NCI-H82 treated with DMSO at 0.1 percent for 48 hours (cell line): ENCODE results near the gene TSSK2.
A peak's percentile ranks its signal among the peaks of the same experiment; 100 is the strongest.
"Not testable (repeated sequence)": the region's sequence is repeated elsewhere in the genome, so short reads cannot be mapped to it uniquely, and the experiment has no call there.

Source experiments
- DNase-seq: peaks from one replicate; lab custom pipeline; 2025; ENCODE audit not compliant: unreplicated experiment; lab: John Stamatoyannopoulos, UW

The TSSK2 gene

DNA sequence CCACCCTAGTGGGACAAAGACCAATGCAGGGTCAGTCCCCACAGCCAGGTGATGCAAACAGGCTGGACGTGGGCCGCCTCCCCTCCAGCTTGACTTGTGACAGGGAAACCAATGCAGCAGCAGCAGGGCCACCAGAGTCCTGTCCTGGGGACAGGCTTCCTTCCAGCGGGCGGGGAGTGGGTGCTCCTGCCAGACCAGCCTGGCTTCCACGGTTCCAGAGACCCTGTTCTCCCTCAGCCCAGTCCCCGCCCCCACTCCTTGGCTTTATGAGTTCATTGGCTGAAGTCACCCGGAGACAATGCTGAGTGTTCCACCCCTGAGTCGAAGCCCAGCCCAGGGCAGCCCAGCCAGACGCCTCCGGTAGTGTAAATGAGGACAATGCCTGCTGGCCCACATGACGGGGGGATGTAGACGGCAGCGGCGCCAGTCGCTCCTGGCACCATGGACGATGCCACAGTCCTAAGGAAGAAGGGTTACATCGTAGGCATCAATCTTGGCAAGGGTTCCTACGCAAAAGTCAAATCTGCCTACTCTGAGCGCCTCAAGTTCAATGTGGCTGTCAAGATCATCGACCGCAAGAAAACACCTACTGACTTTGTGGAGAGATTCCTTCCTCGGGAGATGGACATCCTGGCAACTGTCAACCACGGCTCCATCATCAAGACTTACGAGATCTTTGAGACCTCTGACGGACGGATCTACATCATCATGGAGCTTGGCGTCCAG lies at the start of gene TSSK2:
TSSK2 (plus strand) TSS at position 350 of the 726 bp plus-strand sequence; CDS start at position 442, 92 bp downstream.
- no peak for DNase-seq

DNA sequence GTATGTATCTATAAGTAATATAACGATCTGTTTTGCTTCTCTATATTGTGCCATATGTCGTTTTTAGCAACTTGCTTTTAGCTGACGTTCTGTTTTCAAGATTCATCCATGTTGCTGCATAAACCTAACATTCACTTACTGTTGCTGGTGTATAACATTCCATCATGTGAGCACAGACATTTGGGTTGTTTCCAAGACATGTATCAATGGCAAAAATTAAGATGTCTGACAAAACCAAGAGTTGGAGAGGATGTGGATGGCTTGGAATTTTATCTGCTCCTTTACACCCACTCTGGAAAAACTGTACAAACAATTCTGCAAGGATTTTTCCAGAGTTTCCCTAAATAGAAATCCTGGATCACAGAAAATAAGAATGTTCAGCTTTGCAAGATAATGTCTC lies 49.8 kb upstream of the TSSK2 start:
- DNase-seq, result no peak

DNA sequence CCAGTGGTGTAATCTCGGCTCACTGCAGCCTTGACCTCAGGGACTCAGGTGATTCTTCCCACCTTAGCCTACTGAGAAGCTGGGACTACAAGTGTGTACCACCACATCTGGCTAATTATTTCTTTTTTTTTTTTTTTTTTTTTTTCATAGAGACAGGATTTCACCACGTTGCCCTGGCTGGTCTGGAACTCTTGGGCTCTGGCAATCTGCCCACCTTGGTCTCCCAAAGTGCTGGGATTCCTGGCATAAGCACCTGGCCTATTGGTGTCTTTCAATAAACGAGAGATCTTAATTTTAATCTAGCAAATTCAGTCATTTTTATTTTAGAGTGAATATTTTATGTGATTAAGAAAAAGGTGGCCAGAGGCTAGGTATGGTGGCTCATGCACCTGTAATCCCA lies 49.0 kb upstream of the TSSK2 start:
- no peak for DNase-seq

DNA sequence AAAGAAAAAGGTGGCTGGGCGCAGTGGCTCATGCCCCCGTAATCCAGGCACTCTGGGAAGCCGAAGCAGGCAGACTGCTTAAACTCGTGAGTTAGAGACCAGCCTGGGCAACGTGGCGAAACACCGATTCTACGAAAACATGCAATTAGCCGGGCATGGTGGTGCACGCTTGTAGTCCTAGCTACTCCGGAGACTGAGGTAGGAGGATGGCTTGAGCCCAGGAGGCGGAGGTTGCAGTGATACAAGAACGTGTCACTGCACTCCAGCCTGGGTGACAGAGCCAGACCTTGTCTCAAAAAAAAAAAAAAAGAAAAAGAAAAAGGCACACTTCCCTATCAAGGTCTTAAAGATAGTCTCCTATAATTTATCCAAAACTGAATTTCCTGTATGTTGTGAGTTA lies 48.3 kb upstream of the TSSK2 start:
- DNase-seq, result no peak

DNA sequence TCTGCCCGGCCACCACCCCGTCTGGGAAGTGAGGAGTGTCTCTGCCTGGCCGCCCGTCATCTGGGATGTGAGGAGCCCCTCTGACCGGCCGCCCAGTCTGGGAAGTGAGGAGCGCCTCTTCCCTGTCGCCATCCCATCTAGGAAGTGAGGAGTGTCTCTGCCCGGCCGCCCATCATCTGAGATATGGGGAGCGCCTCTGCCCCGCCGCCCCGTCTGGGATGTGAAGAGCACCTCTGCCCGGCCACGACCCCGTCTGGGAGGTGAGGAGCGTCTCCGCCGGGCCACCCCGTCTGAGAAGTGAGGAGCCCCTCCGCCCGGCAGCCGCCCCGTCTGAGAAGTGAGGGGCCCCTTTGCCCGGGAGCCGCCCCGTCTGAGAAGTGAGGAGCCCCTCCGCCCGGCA lies 47.0 kb upstream of the TSSK2 start:
- DNase-seq, result not testable (repeated sequence)

DNA sequence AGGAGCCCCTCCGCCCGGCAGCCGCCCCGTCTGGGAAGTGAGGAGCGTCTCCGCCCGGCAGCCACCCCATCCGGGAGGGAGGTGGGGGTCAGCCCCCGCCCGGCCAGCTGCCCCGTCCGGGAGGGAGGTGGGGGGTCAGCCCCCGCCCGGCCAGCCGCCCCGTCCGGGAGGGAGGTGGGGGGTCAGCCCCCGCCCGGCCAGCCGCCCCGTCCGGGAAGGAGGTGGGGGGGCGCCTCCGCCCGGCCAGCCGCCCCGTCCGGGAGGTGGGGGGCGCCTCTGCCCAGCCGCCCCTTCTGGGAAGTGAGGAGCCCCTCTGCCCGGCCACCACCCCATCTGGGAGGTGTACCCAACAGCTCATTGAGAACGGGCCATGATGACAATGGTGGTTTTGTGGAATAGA lies 46.5 kb upstream of the TSSK2 start:
- not testable (repeated sequence) for DNase-seq

DNA sequence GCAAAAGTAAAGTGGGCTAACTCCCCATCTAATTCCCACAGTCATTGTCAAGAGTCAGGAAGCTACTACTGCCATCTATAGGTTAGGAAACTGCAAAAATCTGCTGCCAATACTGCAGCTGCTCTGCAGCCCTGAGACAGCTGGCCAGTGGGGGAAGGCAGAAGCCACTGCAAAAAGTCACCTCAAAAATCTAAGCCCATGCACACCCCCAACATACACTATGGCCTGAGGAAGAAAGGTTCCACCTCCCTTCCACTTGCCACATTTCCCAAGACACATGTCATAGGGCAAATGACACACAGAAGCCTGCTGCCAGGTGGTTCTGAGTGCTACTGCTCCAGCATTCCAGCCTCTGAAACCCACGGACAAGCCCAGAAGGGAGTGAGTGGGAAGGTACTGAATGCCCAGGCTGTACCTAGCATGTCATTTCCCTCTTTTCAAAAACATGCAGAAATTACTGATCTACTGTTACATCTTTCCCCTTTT lies 45.8 kb upstream of the TSSK2 start:
- DNase-seq, result peak; percentile 17

DNA sequence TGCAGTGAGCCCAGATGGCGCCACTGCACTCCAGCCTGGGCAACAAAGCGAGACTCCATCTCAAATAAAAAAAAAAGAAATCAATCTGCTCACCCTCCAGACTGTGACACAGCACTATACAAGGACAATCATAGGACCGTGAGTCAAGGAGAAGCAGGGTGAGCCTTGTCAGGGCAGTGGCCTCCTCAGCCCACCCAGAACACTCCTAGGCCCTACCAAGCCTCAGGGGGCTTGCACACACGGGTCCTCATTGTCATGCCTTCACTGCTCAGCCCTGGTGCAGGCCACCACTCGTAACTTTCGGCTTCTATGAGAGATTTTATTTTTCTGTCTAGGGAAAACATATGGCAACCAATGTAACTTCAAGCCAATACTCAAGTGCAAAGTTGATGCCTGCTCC lies 44.7 kb upstream of the TSSK2 start:
- DNase-seq, result no peak

DNA sequence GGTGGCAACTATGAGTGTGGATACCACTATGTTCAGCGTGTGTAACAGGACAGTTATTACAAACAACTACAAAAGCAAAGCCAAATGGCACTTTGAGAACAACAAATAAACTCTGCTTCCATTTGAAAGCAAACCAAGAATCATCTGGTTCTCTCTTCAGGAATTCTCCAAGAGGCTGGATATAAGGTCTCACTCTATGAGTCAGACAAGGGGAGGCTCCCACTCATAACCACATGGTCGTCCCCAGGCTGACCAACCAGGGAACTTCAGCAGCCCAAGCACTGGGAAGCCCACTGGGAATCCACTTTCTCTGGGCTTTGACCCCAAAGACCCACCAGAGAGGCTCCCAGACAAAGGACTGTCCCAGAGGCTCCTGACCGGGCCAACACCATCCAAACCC lies 44.2 kb upstream of the TSSK2 start:
- DNase-seq, result no peak

DNA sequence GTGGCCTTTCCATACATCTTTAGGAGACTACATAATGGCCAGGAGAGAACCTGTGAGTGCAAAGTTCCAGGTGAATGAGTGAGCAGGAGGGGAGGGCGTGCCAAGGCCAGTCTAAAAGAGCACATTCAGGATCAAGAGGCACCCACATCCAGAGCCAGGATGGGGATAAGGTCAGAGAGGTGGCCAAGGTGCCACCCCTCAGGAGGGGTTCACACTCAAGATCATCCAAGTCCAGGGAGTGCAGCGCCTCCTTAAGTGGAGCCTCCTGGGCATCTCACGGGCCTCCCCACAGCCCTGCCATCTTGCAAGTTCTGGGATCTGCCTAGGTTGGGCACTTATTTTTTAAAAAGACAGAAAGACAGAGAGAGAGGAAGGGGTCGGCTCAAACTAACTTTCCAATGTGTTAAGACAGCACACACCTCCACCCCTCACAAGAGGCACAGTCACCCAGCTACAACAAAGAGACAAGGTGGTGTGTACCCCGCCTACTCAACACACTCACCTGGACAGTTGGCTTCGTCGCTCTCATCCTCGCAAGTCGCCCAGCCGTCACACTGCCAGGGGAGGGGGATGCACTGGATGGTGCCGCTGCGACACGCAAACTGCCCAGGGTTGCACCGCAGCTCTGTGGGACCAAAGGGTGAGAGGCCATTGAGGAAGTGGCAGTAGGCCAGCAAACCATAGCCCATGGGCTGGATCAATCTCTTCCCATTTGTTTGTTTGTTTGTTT lies 42.1 kb upstream of the TSSK2 start:
- no peak for DNase-seq

DNA sequence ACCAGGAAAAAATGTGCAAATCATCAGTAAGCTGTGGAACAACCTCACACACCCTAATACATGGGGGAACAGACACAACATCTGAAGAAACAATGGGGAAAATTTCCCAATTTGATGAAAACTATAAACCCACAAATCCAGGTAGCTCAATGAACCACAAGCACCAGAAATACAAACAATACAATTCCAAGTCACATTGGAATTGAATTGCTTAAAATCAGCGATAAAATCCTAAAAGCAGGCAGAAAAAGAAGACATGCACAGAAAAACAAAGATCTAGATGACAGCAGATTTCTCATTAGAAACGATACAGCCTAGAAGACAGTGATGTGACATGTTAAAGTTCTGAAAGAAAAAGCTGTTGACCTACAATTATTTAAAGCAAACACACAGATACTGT lies 40.9 kb upstream of the TSSK2 start:
- DNase-seq, result no peak

DNA sequence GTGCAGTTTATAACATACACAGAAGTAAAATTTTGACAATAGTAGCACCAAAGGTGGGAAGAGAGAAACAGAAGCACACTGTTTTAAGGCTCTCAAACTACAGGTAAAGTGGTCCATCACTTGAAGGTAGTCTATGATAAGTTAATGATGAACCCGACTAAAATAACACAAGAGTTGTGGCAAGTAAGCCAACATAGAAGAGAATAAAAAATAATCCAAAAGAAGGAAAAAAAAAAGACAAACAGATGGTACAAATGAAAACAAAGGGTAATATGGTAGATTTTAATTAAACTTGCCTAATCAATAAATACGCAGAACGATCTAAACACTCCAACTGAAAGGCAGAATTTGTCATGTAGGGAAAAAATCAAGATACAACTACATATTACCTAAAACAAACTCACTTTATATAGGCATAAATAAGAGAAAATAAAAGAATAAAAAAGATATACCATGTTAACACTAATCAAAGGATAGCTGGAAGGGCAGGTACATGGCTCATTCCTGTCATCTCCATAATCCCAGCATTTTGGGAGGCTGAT lies 40.5 kb upstream of the TSSK2 start:
- DNase-seq, result no peak

DNA sequence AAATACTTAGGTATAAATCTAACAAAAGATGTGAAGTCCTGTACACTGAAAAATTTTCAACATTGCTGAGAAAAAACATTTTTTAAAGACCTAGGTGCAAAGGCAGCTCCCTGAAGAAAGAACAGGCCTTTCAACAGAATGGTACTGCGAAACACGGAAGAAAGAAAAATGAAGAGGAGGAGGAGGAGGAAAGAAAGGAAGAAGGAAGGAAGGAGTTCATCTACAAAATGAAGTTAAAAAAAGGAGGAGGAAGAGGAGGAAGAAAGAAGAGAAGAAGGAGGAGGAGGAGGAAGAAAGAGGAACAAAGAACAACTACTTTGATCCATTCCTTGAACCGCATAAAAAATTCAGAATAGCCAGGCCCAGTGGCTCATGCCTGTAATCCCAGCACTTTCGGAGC lies 38.4 kb upstream of the TSSK2 start:
- no peak for DNase-seq

DNA sequence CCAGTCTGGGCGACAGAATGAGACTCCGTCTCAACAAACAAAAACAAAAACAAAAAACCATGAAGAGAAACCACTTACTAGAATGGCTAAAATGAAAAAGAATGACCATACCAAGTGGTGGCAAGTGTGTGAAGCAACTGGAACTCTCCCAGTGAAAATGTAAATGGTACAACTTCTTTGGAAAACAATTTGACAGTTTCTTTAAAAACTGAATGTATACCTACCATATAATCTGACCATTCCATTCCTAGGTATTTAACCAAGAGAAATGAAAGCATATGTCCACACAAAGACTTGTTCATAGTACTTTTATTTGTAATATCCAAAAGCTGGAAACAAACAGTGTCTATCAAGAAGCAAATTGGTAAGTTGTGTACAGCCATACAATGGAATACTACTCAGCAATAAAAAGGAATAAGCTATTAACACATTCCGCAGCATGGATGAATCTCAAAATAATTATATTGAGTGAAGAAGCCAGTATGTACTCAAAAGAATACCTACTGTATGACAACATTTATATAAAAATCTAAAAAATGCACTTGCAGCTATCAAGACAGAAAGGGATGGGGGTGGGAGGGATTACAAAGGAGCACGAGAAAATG lies 36.6 kb upstream of the TSSK2 start:
- no peak for DNase-seq

DNA sequence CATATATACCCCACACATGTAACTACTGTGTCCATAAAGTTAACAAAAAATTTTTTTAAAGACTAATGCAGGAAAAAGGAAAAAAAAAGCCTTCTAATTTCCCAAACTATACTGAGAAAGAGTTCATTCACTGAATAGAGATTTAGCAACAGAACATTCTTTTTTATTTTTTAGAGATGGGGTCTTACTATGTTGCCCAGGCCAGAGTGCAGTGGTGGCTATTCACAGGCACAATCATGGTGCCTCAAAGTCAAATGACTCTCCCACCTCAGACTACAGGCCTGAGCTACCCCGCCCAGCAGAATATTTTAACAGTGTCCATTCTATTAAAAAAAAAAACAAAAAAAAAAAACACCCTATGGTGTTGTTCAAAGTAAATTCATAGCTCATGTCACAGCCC lies 34.6 kb upstream of the TSSK2 start:
- no peak for DNase-seq

DNA sequence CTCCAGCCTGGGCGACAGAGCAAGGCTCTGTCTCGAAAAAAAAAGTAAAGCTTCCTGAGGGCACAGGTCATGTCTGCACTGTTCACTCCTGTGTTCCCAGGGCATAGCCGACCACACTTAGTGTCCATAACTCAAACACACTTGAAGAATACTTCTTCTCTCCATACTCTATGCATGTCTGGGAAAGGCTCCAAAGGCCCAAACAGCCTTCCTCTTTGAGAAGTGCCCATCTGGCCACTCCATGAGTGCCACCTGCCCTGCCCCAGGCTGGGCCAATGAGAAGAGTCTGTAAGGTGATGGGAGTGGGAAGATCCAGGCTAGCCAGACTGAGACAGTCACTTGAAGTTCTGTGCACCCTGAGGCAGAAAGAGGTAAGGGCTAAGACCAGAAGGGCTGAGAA lies 33.6 kb upstream of the TSSK2 start:
- DNase-seq, result no peak

DNA sequence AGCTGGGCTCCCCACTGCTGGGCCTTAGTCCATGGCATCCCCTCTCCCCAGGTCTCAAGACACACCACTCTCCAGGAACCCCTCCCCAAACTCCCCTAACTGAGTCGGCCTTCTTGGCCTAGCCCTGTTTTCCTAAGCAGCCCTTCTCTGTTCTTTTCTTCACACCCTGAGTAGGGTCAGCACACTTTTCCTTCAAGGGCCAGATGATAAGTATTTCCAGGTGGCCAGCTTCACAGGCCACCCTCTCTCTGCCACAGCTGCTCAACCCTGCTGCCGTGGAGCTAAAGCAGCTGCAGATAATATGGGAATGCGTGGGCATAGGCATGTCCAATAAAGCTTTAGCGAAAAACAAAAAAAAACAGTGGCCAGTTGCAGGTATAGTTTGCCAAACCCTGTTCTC lies 33.0 kb upstream of the TSSK2 start:
- no peak for DNase-seq

DNA sequence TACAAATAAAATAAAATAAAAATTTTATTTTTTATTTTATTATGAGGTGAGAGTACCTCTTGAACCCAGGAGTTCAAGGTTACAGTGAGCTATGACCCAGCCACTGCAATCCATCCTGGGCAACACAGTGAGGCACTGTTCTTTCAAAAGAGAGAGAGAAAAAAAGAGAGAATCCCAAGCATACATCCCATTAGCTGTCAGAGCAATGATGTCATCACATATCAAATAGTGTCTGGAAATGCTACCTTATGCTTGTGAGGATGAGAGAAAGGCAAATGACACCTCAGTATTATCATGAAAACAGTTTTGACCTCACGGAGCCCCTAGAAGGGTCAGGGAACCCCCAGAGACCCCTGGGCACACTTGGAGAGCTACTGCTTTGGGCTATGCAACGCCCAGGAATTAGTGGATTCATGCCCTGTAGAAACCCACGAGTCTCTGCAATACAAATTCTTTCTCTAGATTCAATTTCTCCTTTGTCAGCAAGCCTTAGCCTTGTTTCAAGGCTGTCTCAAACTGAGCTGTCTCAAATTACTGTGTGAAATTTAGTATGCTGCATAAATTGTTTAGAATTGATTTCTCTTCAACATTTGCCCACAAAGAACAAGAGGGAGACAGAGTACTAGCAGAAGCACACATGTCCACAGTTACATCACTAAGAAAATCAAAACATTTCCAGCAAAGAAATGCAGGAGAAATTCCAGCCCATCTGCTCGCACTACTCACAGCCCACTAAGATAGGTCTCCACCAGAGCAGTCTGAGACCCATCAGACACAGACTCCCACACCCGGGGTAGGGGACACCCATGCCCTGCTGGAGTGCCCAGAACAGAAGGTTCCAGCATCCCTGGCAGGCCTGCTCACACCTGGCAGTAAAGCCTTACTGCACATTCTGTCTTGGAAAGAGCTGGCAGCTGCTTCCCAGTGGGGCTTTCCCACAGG lies 27.0 kb upstream of the TSSK2 start:
- DNase-seq, result no peak

DNA sequence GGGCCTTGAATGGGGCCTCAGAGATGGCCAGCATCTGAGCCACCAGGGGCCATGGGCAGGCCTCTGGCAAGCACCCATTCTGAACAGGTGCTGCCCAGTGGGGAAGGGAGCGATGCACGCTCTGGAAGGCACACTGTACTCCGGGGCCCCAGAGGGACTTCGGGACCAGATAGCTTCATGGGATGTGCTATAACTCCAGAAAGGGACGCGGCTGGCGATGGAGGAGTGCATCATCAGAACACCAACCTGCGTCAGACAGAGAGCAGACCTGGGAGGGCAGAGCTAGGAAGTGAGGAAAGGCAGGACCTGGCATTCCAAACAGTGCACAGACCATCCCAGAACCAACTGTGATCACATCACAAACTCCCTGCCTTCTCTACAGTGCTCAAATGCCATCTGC lies 25.7 kb upstream of the TSSK2 start:
- no peak for DNase-seq

DNA sequence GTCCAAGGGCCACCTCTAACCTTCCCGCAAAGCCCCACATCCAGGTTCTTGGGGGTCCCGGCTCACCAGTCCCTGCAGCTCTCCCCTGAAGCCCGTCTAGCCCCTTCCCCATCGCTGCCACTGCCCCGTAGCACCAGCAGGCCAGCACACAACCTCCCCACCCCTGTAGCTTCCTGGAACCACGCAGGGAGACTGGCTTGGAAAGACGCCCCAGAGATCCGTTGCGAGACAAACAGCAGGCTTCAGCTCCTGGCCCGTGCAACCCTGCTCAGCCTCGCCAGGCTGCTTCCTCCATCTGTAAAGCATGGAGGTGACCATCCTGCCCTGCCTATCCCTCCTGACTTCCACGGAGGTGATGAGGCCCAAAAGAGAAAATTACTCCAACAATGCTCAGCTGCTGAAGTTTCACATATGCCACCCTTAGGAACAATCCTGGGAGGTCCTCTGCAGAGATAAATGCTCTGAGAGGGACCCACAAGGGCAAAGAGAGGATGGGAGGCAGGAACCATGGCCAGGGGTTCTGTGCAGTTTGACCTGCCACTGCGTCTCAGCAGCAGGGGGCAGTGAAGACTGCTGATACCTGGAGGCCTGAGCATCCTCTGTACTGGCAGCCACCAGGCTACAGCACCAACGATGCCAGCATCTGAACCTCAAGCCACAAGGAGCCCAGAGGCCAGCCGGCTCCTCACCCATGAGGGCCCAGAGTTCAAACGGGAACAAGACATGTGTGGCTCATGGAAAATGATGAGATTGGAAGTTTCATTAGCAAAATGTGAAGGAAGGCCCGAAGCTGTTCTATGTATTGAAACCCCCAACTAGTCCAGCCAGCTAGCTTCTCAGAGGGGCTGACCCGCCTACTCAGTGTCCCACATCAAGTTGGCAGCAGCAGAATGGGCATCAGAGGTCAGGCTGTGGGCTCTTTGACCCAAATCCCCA lies 25.0 kb upstream of the TSSK2 start:
- no peak for DNase-seq
